GM12878 (cell line): ENCODE measurements around the gene ZIC5. TPM values are rescaled to one million over a fixed set of nuclear protein-coding genes. Genes with fewer than 3 reads are reported as not detected.

Source experiments
- ATAC-seq: fragments of 200-7000 bp; cut with Tn5 transposase; 3 replicates; pipeline ENCODE4 v1.9.1; 2020; ENCODE audit warnings: mild to moderate bottlenecking, moderate library complexity
- BruUV-seq: library from RNA; stranded (reverse); fragments of 400-500 nt; replicated peaks from 2 replicates; lab custom pipeline; 2021; lab: Mats Ljungman, UMichigan
- CTCF ChIA-PET: fragments of 300-600 bp; sonication (Branson Sonifier 250); formaldehyde crosslinking; extraction: SDS; loops from one replicate; lab custom pipeline; 2021; ENCODE audit warnings: inconsistent platforms; lab: Yijun Ruan, JAX
- POLR2A ChIA-PET: fragments of 350-600 bp; formaldehyde crosslinking; extraction: SDS; loops from one replicate; lab custom pipeline; 2021; ENCODE audit warnings: inconsistent platforms; lab: Charles Lee
- RAD21 ChIA-PET: fragments of 300-600 bp; sonication (Branson Sonifier 250); formaldehyde crosslinking; loops from one replicate; lab custom pipeline; 2023; ENCODE audit warnings: antibody characterized with exemption; ENCODE audit not compliant: unreplicated experiment; lab: Charles Lee
- SMC1A ChIA-PET: fragments of 300-600 bp; sonication (Branson Sonifier 250); formaldehyde crosslinking; loops from one replicate; lab custom pipeline; 2023; ENCODE audit not compliant: unreplicated experiment, uncharacterized antibody; lab: Charles Lee
- DNase-seq: peaks from one replicate; pipeline ENCODE4 v3.0.0-alpha.2; 2011; ENCODE audit warnings: low read depth, low spot score
- FAIRE-seq: peaks from 3 replicates; lab custom pipeline; 2011; peaks lifted over from hg19 to GRCh38; lab: Jason Lieb, UNC
- H2AFZ ChIP-seq: 2 replicates; pipeline ENCODE4 v1.6.0; 2011; ENCODE audit warnings: low read depth, low read length, control low read depth; ENCODE audit not compliant: control insufficient read depth
- H3K27ac ChIP-seq: 2 replicates; pipeline ENCODE4 v1.5.1; 2011; ENCODE audit warnings: control low read depth; ENCODE audit not compliant: control insufficient read depth, insufficient read depth
- H3K27me3 ChIP-seq, 2 experiments: replicated peaks in 1 of 2; 2 replicates each; pipeline versions ENCODE4 v1.6.0 to v1.6.1; 2011; ENCODE audit warnings: low read length in 1 of 2; ENCODE audit not compliant: control insufficient read depth in 2 of 2, insufficient read depth in 2 of 2
- H3K36me3 ChIP-seq, 2 experiments: 2 replicates each; pipeline ENCODE4 v1.5.1; 2011; ENCODE audit warnings: low read length in 1 of 2; ENCODE audit not compliant: control insufficient read depth in 2 of 2, insufficient read depth in 2 of 2
- H3K4me1 ChIP-seq: 2 replicates; pipeline ENCODE4 v1.6.1; 2011; ENCODE audit warnings: mild to moderate bottlenecking, low read length, moderate library complexity, mixed read lengths; ENCODE audit not compliant: control insufficient read depth, insufficient read depth
- H3K4me2 ChIP-seq: 2 replicates; pipeline ENCODE4 v1.6.0; 2011; ENCODE audit warnings: control low read depth; ENCODE audit not compliant: control insufficient read depth, insufficient read depth
- H3K4me3 ChIP-seq: fragments of 200-600 bp; sonication (generic); 2 replicates; pipeline ENCODE4 v1.5.1; 2016
- H3K79me2 ChIP-seq: 2 replicates; pipeline ENCODE4 v1.6.0; 2011; ENCODE audit warnings: low read length; ENCODE audit not compliant: control insufficient read depth, insufficient read depth
- H3K9ac ChIP-seq: 2 replicates; pipeline ENCODE4 v1.8.0; 2011; ENCODE audit warnings: low read length, control low read depth, mixed read lengths; ENCODE audit not compliant: control insufficient read depth, insufficient read depth
- H3K9me3 ChIP-seq: replicated peaks from 3 replicates; pipeline ENCODE4 v1.5.1; 2011; ENCODE audit warnings: mild to moderate bottlenecking, low read length; ENCODE audit not compliant: control insufficient read depth, insufficient read depth
- H4K20me1 ChIP-seq: 2 replicates; pipeline ENCODE4 v1.6.0; 2011; ENCODE audit not compliant: control insufficient read depth, insufficient read depth
- EGR1 ChIP-seq, 2 experiments: IDR thresholded peaks; 1 replicate in 1 of 2; 2 replicates in 1 of 2; pipeline ENCODE4 v1.6.1; 2011 to 2012; ENCODE audit warnings: low read depth in 2 of 2, low read length in 2 of 2, borderline replicate concordance in 1 of 2, mild to moderate bottlenecking in 1 of 2, moderate library complexity in 1 of 2
- HDAC6 ChIP-seq: fragments of 200-600 bp; sonication (generic); IDR thresholded peaks from one replicate; pipeline ENCODE4 v1.8.0; 2017; ENCODE audit warnings: antibody characterized with exemption; ENCODE audit not compliant: unreplicated experiment
- KAT2A ChIP-seq: conservative IDR thresholded peaks from 2 replicates; pipeline ENCODE4 v1.6.1; 2011; ENCODE audit warnings: low read depth, low read length; ENCODE audit not compliant: control insufficient read depth
- MEF2A ChIP-seq: IDR thresholded peaks from 2 replicates; pipeline ENCODE4 v1.6.1; 2011; ENCODE audit warnings: low read depth, mild to moderate bottlenecking, low read length, moderate library complexity; ENCODE audit not compliant: insufficient read depth
- NR2C2 ChIP-seq: IDR thresholded peaks from 2 replicates; pipeline ENCODE4 v1.6.1; 2011; ENCODE audit warnings: borderline replicate concordance, low read depth; ENCODE audit not compliant: control insufficient read depth, insufficient read length
- SMARCA5 ChIP-seq: fragments of 450-650 bp; IDR thresholded peaks from 2 replicates; pipeline ENCODE4 v1.6.1; 2017; ENCODE audit warnings: mild to moderate bottlenecking
- SUPT20H ChIP-seq: IDR thresholded peaks from 2 replicates; pipeline ENCODE4 v1.6.1; 2011; ENCODE audit warnings: low read depth, mild to moderate bottlenecking, low read length, moderate library complexity, borderline replicate concordance; ENCODE audit not compliant: control insufficient read depth
- ZNF384 ChIP-seq: IDR thresholded peaks from 2 replicates; pipeline ENCODE4 v1.6.1; 2012; ENCODE audit warnings: low read depth, mild to moderate bottlenecking, low read length, improper control_type of control experiment, borderline replicate concordance
- WGBS: methylation state at CpG from one replicate; pipeline ENCODE4 v1.1.6; 2016; ENCODE audit warnings: low lambda C conversion rate; ENCODE audit not compliant: insufficient replicate concordance, insufficient coverage; ENCODE audit errors: missing lambda C conversion rate; 5-methylcytosine and 5-hydroxymethylcytosine counted together
- in situ Hi-C: fragments of 300-500 bp; cut with MboI; formaldehyde crosslinking; loops from 9 replicates; pipeline ENCODE4 v1.14.3; 2018; ENCODE audit warnings: mixed read lengths
- intact Hi-C: fragments of 100-400 bp; cut with micrococcal nuclease; formaldehyde crosslinking; loops from one replicate; pipeline ENCODE4 v1.14.2; 2022; ENCODE audit not compliant: unreplicated experiment
- polyA plus RNA-seq, 11 experiments: library from polyadenylated mRNA; depleted of rRNA in 4 of 11; unstranded in 6 of 11; stranded (reverse) in 5 of 11; fragments of >200 nt; fragmentation: Nextera tagmentation in 4 of 11; fragmentation: Illumina TruSeq in 1 of 11; extraction: Ambion mirVana in 4 of 11; extraction: Trizol in 1 of 11; gene quantifications; 1 replicate in 1 of 11; 2 replicates in 10 of 11; pipeline versions ENCODE4 v1.2.1 to v1.2.3, GENCODE V29; 2011 to 2016; ENCODE audit warnings: inconsistent platforms in 2 of 11, missing spikeins in 2 of 11, low read depth in 1 of 11
- total RNA-seq, 4 experiments: library from RNA; depleted of rRNA in 3 of 4; stranded (reverse); fragments of >200 nt in 3 of 4; fragmentation: Illumina TruSeq in 1 of 4; extraction: Trizol in 1 of 4; gene quantifications; 2 replicates each; pipeline versions ENCODE4 v1.2.1 to v1.2.3, GENCODE V29; 2013 to 2021
- TF ChIP-seq, protein P1 (sequence below): IDR thresholded peaks from 2 replicates; pipeline ENCODE4 v1.6.1; 2012; ENCODE audit warnings: mild to moderate bottlenecking, low read depth, low read length
- TF ChIP-seq, protein P2 (sequence below): fragments of 450-650 bp; IDR thresholded peaks from 2 replicates; pipeline ENCODE4 v1.6.1; 2017; ENCODE audit warnings: mild to moderate bottlenecking, moderate library complexity
- TF ChIP-seq, protein P3 (sequence below): IDR thresholded peaks from 2 replicates; pipeline ENCODE4 v1.6.1; 2012; ENCODE audit warnings: low read length, inconsistent platforms
- TF ChIP-seq, protein P4 (sequence below): fragments of 150-350 bp; IDR thresholded peaks from 2 replicates; pipeline ENCODE4 v1.6.1; 2014; ENCODE audit warnings: mild to moderate bottlenecking, low read depth, low read length

Gene ZIC5
- total and polyA plus RNA-seq, 10 of the 15 experiments (the other 5 are each of a cell fraction or from before 2014, with no cell fraction given), result not detected

DNA sequence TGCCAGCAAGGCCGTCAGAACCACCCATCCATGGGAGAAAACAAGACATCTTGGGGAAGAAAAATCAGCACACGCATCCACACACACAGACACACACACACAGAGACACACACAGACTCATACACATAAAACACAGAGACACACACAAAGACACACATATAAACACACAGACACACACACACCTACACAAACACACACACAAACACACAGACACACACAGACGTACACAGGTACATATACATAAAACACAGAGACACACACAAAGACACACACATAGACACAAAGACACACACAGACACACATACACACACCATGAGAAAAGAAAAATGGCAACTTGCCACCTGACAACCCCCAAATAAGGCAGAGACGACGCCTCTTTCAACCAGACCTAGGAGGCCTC, 40.6 kb downstream of the ZIC5 start:
- Histone ChIP-seq H3K36me3 (no peaks in the 10 kb centered on the region), H3K79me2 (no peaks in the 10 kb centered on the region), H3K9me3 (no peaks in the 10 kb centered on the region), H3K4me3 (no peak overlapping the region), H4K20me1 (no peaks in the 10 kb centered on the region), H3K9ac (no peak overlapping the region), H3K4me1 (no peaks in the 10 kb centered on the region), H2AFZ (no peak overlapping the region), H3K27ac (no peak overlapping the region), H3K4me2 (no peak overlapping the region), H3K27me3 (no peaks in the 10 kb centered on the region)
- FAIRE-seq (no peak), ATAC-seq (no peak), DNase-seq (no peak)
- BruUV-seq, result no TSS peak
- 58% methylated on average over 5 of the region's 5 CpGs for WGBS
- TF ChIP-seq, protein P1, sequence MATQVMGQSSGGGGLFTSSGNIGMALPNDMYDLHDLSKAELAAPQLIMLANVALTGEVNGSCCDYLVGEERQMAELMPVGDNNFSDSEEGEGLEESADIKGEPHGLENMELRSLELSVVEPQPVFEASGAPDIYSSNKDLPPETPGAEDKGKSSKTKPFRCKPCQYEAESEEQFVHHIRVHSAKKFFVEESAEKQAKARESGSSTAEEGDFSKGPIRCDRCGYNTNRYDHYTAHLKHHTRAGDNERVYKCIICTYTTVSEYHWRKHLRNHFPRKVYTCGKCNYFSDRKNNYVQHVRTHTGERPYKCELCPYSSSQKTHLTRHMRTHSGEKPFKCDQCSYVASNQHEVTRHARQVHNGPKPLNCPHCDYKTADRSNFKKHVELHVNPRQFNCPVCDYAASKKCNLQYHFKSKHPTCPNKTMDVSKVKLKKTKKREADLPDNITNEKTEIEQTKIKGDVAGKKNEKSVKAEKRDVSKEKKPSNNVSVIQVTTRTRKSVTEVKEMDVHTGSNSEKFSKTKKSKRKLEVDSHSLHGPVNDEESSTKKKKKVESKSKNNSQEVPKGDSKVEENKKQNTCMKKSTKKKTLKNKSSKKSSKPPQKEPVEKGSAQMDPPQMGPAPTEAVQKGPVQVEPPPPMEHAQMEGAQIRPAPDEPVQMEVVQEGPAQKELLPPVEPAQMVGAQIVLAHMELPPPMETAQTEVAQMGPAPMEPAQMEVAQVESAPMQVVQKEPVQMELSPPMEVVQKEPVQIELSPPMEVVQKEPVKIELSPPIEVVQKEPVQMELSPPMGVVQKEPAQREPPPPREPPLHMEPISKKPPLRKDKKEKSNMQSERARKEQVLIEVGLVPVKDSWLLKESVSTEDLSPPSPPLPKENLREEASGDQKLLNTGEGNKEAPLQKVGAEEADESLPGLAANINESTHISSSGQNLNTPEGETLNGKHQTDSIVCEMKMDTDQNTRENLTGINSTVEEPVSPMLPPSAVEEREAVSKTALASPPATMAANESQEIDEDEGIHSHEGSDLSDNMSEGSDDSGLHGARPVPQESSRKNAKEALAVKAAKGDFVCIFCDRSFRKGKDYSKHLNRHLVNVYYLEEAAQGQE, result no peak
- TF ChIP-seq KAT2A (no peak), MEF2A (no peak), HDAC6 (no peak), SMARCA5 (no peak), NR2C2 (no peak), EGR1 (IDR thresholded peaks at IDR 0.05; ENCODE audit: borderline replicate concordance in 1 of 2, low read depth in 2 of 2, low read length in 2 of 2) (no peak), ZNF384 (no peak), SUPT20H (no peak)
- TF ChIP-seq, protein P2, sequence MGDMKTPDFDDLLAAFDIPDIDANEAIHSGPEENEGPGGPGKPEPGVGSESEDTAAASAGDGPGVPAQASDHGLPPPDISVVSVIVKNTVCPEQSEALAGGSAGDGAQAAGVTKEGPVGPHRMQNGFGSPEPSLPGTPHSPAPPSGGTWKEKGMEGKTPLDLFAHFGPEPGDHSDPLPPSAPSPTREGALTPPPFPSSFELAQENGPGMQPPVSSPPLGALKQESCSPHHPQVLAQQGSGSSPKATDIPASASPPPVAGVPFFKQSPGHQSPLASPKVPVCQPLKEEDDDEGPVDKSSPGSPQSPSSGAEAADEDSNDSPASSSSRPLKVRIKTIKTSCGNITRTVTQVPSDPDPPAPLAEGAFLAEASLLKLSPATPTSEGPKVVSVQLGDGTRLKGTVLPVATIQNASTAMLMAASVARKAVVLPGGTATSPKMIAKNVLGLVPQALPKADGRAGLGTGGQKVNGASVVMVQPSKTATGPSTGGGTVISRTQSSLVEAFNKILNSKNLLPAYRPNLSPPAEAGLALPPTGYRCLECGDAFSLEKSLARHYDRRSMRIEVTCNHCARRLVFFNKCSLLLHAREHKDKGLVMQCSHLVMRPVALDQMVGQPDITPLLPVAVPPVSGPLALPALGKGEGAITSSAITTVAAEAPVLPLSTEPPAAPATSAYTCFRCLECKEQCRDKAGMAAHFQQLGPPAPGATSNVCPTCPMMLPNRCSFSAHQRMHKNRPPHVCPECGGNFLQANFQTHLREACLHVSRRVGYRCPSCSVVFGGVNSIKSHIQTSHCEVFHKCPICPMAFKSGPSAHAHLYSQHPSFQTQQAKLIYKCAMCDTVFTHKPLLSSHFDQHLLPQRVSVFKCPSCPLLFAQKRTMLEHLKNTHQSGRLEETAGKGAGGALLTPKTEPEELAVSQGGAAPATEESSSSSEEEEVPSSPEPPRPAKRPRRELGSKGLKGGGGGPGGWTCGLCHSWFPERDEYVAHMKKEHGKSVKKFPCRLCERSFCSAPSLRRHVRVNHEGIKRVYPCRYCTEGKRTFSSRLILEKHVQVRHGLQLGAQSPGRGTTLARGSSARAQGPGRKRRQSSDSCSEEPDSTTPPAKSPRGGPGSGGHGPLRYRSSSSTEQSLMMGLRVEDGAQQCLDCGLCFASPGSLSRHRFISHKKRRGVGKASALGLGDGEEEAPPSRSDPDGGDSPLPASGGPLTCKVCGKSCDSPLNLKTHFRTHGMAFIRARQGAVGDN, result no peak
- TF ChIP-seq, protein P3, sequence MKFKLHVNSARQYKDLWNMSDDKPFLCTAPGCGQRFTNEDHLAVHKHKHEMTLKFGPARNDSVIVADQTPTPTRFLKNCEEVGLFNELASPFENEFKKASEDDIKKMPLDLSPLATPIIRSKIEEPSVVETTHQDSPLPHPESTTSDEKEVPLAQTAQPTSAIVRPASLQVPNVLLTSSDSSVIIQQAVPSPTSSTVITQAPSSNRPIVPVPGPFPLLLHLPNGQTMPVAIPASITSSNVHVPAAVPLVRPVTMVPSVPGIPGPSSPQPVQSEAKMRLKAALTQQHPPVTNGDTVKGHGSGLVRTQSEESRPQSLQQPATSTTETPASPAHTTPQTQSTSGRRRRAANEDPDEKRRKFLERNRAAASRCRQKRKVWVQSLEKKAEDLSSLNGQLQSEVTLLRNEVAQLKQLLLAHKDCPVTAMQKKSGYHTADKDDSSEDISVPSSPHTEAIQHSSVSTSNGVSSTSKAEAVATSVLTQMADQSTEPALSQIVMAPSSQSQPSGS, result no peak
- TF ChIP-seq, protein P4, sequence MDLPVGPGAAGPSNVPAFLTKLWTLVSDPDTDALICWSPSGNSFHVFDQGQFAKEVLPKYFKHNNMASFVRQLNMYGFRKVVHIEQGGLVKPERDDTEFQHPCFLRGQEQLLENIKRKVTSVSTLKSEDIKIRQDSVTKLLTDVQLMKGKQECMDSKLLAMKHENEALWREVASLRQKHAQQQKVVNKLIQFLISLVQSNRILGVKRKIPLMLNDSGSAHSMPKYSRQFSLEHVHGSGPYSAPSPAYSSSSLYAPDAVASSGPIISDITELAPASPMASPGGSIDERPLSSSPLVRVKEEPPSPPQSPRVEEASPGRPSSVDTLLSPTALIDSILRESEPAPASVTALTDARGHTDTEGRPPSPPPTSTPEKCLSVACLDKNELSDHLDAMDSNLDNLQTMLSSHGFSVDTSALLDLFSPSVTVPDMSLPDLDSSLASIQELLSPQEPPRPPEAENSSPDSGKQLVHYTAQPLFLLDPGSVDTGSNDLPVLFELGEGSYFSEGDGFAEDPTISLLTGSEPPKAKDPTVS, result no peak
- in situ Hi-C loops (no loop called here), intact Hi-C loops (no loop called here)
- ChIA-PET RAD21 (no interaction called here), POLR2A (no interaction called here), CTCF (no interaction called here), SMC1A (no interaction called here)
